ENCODE data around the gene STK11IP.

The STK11IP gene

GRCh38 chr2:219597552-219598307, at the start of gene STK11IP:
STK11IP (plus strand) TSS chr2:219597857; CDS start chr2:219598120, 263 bp downstream.
- peak; percentile 97 for DNase-seq (ENCODE audit: low spot score)

DNA sequence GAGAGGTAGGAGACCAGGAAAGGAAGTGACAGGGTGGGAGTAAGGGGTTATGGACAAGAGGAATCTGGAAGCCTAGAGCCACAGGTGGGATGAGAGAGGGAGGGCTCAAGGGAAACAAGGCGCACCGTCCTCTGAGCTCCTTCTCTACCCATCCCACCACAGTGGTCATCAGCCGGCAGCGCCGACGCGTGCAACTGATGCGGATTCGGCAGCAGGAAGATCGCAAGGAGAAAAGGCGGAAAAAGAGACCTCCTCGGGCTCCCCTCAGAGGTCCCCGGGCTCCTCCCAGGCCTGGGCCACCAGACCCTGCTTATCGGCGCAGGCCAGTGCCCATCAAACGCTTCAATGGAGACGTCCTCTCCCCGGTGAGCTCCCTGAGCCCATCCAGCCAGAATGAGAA, 48.7 kb upstream of the STK11IP start:
- no peak for DNase-seq (ENCODE audit: low spot score)

- no peak for DNase-seq (ENCODE audit: low spot score)
Observed at GRCh38 chr2:219549619-219550018, 48.0 kb upstream of the STK11IP start.

DNA sequence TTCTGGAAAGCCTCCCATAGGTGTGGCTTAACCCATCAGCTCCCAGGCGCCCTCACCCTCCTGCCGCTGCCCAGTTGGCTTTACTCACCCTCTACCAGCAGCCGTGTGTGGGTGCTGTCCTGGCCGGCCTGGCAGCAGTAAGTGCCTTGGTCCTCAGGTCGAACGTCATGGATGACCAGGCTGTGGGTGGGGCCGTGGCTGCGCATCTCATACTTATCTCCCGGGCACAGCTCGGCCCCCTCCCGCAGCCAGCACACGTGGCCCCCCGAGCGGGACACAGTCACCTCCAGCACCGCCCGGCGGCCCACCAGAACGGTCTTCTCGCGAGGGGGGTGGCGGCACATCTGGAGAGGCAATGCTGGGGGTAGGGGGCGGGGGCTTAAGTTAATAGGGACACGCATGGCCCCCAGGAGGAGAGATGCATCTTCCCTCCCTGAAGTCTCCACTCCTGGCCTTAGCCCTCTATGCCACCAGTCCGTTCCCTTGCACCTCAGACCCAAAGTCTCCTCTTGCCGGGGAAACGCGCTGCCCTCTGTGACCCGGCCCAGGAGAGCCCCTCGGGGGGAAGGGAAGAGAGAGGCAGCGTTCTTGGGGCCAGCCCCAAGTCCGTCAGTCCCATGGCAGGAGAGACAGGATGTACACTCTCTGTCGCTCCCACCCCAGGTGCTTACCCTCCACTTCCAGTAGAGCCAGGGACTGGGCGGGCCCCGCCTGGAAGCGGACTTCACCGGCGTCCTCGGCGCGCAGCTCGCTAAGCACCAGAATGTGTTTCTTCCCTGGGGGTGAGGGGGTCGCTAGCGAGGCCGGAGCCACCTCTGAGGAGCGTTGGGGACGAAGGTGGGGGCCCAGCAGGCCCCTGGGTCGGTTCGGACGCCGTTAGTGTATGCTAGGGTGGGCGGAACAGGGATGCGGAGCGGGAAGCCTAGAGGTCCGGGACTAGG, 45.9 kb upstream of the STK11IP start:
- no peak for DNase-seq (ENCODE audit: low spot score)

DNA sequence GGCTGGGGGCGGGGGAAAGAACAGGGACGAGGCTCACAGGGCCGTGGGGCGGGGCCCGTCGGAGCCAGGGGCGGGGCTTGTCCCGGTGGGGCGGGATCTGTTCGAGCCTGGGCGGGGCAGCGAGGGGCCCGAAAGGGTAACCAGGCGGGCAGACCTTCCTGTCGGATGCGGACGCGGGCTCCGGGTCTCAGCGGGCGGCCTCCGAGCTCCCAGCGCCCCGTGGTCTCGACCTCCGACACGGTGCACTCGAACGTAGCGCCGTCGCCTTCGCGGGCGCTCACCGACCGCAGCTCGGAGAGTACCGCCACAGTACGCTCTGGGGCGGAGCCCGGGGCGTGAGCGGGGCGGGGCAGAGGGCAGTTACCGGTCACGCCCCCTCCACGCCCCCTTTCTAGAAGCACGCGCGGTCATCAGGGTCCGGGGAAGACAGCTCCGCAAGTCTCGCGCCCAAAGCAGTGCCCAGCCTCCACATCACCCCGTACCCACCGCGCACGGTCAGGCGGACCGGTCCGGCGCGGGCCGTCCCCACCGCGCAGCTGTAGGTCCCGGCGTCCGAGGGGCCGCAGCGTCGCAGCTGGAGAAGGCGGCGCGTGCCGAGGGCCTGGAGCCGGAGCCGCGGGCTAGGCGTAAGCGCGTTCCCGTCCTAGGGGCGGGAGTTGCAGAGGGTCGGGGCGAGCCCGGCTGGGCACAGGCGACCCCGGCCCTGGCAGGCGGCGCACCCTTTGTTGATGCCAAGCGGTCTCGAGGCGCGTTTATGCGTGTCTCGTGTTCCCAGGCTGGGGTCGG, 45.1 kb upstream of the STK11IP start:
- peak; percentile 75 for DNase-seq (ENCODE audit: low spot score)

DNA sequence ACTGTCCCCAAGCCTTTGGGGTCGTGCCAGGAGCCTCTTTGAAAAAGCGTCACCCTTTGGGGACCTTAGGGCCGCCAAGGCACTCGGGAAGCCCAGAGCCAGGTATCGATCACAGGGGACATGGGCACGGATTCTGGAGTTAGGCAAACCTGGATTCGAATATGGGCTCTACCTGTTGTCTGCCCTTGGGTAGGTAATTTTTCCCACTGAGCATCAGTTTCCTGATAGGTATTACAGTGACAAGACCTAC, 44.6 kb upstream of the STK11IP start:
- no peak for DNase-seq (ENCODE audit: low spot score)

GRCh38 chr2:219553463-219553963, 44.1 kb upstream of the STK11IP start:
- no peak for DNase-seq (ENCODE audit: low spot score)

DNA sequence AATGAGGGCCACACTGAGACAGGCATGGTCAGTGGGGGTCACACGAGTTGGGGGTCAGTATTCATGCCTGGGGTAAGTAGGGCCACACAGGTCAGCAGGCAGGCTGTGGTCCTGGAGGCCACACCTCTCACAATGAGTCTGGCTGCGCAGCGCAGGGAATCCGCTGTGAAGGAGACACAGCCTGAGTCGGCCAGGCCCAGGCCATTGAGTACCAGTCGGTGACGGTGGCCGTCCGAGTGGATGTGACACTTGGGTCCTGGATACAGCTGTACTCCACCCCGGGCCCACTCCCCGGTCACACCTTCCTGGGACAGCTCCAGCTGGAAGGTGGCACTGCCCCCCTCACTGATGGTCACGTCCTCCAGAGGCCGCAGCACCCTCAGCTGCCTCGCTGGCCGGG, 43.3 kb upstream of the STK11IP start:
- no peak for DNase-seq (ENCODE audit: low spot score)

GRCh38 chr2:219555956-219556355, 41.7 kb upstream of the STK11IP start:
- no peak for DNase-seq (ENCODE audit: low spot score)

DNA sequence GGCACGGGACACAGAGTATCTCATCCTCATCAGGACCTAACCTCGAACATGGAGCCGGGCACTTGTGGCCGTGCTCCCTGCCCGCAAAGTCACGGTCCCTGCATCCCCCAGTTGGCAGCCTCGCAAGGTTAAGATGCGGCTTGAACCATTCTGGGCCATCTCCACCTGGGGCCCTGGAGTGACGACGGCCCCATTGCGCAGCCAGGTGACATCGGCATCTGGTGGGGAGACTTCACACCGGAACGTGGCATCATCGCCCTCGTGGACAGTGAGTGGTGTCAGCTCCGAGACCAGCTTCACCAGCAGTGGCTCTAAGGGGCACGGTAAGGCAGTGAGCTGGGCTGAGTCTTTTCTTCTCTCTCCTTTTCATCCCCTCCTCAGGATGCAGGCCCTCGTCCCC, 41.2 kb upstream of the STK11IP start:
- DNase-seq (ENCODE audit: low spot score), result no peak

DNA sequence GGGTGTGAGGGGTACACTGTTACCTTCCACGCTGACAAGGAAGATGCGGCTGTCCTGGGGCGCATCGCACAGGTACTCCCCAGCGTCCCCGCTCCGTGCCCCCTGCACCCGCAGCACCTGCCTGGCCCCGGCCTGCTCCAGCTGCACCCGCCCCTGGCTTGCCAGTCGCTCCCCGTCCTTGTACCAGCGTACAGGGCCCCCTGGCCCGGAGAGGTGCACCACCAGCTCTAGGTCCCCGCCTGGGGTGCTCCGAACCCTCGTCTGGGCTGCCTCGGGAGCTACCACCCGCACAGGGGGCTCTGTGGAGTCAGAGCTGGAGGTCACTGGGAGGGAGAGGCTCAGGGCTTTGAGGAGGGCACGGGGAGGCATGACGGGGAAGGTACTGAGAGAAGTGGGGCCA, 40.3 kb upstream of the STK11IP start:
- no peak for DNase-seq (ENCODE audit: low spot score)

DNA sequence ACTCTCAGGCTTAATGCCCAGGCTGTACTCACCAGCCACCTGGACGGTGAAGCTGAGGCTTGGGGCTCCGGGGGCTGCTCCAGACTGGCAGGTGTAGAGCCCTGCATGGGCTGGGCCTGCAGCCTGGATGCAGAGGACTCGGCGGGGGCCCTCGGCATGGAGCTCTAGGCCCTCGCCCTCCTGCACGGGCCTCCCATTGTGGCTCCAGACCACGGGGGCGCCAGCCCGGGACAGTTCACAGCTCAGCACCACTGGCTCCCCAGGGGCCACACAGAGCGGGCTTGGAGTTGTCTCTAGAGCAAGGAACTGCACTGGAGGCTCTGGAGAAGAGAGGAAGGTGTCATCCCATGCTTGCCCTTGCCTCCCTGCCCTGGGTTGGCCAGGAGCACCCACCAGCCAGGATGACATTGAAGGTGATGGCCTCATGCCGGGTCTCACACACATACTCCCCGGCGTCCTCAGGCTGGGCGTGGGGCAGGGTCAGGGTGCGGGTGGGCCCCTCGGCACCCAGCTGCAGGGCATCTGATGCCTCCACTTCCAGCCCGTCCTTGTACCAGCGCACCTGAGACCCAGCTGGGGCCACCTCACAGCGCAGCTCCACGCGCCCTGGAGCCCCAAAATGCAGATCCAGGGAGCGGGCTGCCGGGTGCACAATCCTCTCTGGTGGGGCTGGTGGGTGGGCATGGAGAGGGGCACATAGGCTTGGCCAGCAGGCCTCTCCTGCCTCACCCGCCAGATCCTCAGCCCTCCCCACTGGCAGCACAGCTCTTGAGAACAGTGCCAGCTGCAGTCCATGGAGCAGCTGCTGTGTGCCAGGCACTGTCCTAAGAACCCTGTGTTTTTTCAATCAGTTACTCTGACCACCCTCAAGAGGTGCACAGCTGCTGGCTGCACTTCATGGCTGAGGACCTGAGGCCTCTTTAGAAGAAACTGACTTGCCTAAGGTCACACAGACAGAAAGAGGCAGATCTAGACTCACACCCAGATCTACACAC, 39.6 kb upstream of the STK11IP start:
- no peak for DNase-seq (ENCODE audit: low spot score)

GRCh38 chr2:219559156-219559915, 38.3 kb upstream of the STK11IP start:
- no peak for DNase-seq (ENCODE audit: low spot score)

DNA sequence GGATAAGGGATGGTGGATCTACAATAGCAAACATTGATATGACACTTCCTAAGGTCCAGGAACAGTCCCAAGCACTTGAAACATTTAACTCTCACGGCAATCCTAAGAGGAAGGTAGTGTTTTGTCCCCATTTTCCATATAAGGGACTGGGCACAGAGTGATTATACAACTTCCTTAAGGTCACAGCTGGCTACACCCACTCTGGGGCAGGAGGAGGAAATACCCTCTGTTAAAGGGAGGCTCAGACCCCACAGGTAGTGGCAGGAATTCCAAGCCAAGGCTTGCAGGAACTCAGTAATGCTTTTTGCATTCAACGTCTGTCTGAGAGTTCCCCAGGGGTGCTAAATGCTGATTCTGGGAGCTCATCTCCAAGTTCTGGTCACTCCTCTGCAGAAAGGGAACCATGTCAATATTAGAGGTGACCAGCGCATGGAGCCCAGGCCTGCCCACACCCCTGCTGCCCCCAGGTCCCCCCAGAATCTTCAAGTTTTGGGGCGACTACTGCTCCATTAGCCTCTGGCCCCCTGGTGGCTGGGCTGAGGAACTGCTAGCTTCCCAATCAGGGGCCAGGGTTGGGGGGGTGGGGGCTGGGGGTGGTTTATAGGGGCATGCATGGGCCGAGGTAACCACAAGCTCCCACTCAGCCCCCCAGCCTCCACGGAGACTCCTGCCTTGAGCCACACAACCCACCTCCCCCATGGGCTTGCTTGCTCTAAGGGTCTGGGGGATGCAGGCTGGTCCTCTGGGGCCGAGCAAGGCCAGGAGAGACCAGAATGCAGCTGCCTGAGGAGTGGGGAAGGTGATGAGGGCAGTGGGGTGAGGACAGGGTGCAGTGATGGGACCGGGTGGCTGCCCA, 37.4 kb upstream of the STK11IP start:
- no peak for DNase-seq (ENCODE audit: low spot score)

- DNase-seq (ENCODE audit: low spot score), result no peak
Observed at GRCh38 chr2:219560893-219561178, 36.8 kb upstream of the STK11IP start.

DNA sequence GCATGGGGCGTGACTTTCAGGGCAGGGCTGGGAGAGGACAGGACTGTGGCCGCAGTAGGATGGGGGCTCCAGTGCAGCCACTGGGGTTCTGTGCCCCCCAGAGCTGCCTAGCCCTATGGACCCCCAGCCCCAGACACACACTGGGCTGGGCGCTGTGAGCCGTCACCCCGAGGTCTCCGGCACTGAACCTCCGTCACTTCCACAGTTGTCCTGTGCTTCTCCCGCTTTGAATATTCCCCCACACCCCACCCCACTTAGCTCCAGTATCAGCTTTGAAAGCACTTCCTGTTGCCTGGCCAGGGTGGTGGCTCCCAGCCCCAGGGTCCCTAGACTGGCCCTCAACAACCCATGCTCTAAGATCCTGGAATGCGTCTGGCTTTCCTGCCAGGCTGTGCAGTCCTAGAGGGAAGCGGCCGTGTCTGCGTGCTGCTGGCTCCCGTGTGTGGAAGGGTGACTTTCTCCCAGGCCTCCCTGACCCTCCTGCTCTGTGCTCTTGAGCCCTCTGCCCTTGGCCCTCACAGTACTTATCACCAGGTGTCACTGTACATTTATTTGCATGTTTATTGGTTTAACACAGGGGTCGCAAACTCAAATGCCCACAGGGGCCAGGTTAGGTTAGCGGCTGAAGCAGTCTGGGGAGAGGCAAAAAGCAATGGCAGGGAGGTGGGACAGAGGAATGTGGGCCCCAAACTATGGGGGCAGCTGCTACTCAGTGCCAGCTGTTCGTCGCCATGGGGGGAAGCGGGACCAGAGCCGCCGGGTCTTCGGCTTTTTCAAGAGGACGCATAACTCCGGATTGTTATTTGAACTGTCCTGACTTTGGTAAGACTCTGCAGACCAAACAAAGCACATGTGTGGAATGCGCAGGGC, 36.2 kb upstream of the STK11IP start:
- DNase-seq (ENCODE audit: low spot score), result no peak

DNA sequence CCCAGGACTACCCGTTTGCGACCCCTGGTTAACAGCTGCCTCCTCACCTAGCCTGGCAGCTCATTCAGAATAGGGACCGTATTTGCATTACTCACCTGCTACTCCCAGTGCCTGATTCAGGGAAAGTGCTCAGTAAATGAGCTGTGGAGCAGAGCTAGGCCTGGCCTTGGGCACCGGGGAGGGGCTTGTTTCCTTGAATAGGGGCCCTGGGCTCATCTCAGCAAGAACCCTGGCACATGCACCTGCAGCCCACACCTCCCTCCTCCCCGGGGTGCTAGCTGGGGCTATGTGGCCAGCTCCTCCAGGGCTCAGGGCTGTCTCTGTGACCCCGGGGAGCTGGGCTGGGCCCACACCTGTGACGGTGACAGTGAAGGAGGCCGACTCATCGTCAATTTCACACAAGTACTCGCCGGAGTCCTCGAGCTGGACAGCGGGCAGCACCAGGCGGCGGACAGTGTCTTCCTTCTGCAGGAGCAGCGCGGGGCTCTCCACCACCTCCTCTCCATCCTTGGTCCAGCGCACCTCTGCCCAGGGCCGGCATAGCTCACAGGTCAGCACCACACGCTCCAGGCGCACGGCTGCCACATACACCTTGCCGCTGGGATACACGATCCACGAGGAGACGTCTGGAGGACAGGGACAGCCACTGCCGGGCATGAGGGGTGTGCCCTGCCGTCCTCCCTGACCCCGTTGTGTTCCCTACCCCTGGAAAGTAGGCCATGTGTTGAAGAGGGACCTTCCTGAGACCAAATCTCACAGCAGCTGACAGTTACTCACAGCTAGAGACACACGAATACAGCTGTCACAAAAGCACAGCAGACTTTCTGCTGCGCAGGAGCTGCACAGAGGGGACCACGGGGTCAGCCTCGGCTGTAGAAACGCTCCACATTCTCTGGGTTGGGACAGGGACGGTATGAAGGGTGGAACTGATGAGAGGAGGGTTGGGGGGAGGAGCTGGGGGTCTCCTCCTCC, 35.3 kb upstream of the STK11IP start:
- DNase-seq (ENCODE audit: low spot score), result no peak

Measured in cerebellar cortex (tissue), 1 donor.